ENCODE results near the gene DIRAS1.
A peak's percentile ranks its signal among the peaks of the same experiment; 100 is the strongest.

DIRAS1 gene

DNA sequence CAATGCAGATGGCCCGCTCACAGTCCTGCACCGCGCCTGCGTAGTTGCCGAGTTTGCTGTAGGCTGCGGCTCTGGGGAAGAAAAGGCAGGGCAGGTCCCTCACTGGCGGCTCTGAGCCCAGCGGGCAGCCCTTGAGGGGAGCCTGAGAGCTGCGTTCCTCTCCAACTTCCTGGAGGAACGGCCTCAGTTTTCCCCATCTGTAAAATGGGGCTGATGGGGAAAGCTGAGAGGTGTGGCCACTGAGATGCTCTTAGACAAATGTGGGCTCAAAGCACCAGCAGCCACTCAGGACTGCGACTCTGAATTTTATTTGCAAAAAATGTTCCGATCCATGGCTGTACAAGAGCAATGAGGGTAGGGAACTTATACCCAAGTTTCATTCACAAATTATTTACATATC, 42.5 kb upstream of the DIRAS1 start:
- Histone ChIP-seq H3K4me1 (peaks cover 20% of the 10 kb centered on the region), H4K20me1 (peaks cover 94% of the 10 kb centered on the region), H3K36me3 (peaks cover 100% of the 10 kb centered on the region), H3K4me2 (no peak overlapping the region), H3K27ac (no peak overlapping the region), H3K4me3 (no peak overlapping the region), H3K27me3 (no peaks in the 10 kb centered on the region; the same call in 1 of the 2 replicates), H3K9ac (no peak overlapping the region), H3K9me3 (no peaks in the 10 kb centered on the region)
- TF ChIP-seq Cebpa-rat (IDR thresholded peaks at IDR 0.05): no peak

DNA sequence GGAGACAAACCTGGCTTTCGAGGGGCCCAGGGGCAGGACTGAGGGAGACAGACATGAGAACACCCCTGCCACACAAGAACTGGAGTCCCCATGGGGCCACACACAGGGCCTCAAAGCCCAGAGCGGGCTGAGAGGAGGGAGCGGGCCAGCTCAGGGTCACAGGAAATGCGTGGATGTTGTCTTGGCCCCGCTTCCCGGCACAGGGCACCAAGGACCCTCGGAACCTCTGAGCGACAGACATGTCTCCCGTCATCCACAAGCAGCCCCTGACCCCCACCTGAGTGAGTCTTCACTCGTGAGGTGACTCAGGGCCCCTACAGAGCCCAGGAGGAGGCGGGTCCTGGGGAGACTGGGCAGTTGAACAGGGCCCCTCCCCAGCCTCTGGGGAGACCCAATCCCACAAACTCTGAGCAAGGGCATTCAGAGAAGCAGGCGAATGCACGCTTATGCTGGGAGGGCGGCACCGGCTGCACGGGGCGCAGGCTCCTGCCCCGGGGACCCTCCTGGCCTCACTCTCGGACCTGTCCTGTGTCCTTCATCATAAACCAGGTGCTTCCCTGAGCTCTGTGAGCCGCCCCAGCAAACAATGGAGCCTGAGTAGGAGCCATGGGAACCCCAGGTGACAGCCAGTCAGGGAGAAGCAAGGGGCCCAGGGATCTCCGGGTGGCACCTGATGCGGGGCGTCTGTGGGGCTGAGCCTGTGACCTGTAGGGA, 41.8 kb upstream of the DIRAS1 start:
- no peak for TF ChIP-seq Cebpa-rat (IDR thresholded peaks at IDR 0.05)
- H3K27ac ChIP-seq: no peak overlapping the region
- no peak overlapping the region for H3K4me2 ChIP-seq
- peaks cover 100% of the 10 kb centered on the region for H3K36me3 ChIP-seq
- no peak overlapping the region for H3K4me3 ChIP-seq
- H3K27me3 ChIP-seq: no peaks in the 10 kb centered on the region; the same call in 1 of the 2 replicates
- no peaks in the 10 kb centered on the region for H3K9me3 ChIP-seq
- peaks cover 28% of the 10 kb centered on the region for H3K4me1 ChIP-seq
- H4K20me1 ChIP-seq: peaks cover 86% of the 10 kb centered on the region
- no peak overlapping the region for H3K9ac ChIP-seq

DNA sequence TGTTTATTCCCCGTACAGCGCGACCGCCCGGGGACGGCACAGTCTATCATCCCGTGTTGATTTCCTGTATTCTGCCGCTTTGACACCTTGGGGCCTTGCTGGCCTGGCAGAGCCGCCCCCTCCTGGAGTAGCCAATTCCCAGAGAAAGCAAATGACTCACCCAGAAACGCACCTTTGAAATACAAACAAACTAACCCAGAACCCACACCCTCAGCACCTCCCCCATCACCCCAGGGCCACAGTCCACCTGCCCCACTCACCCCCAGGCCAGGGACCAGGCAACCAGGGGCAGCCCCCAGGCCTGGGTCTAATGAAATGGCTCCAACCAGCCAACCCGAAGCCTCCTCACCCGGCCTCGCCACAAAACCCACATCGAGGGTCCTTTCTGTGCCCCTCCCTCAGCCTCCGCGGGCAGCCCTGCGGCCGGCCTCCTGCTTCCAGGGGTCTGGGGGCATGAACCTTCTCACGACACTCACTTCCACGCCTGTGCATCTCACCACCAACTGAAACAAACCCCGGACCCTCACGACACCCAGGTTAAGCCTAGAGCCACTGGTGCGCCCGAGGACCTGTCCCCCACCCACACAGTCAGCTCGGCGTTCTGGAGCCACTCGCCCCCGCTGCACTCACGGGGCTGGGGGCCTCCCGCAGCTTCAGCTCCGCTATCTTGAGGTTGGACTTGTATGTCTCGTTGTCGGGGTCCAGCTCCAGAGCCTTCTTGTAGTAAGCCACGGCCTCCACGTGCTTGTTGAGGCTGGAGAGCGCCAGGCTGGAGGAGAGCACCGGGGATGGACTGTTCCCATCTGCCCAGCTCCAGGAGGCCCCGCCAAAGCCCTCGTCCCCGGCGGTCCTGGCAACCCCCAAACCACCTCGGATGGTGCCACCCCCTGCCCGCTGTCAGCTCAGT, 41.0 kb upstream of the DIRAS1 start:
- no peak overlapping the region for H3K4me3 ChIP-seq
- peaks cover 36% of the 10 kb centered on the region for H3K4me1 ChIP-seq
- H3K27ac ChIP-seq: no peak overlapping the region
- H3K27me3 ChIP-seq: no peaks in the 10 kb centered on the region; the same call in 1 of the 2 replicates
- no peak for TF ChIP-seq Cebpa-rat (IDR thresholded peaks at IDR 0.05)
- H3K4me2 ChIP-seq: no peak overlapping the region
- no peak overlapping the region for H3K9ac ChIP-seq
- H4K20me1 ChIP-seq: peaks cover 86% of the 10 kb centered on the region
- peaks cover 100% of the 10 kb centered on the region for H3K36me3 ChIP-seq
- H3K9me3 ChIP-seq: no peaks in the 10 kb centered on the region

DNA sequence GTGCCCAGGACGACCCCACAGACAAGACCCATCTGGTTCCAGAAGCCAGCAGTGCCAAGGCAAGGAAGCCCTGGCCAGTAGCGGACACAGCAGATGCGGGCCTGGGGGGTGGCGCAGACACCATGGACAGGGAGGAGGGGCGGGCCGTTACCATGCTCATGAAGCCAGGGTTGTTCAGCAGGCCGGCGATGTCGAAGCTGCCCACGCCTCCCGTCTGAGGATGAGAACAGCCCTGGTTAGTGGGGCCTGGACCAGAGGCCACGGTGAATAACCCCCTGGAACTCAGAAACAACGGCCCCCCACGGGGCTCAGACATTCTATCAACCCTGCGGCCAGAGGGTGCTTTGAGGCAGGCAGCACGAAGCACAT, 40.1 kb upstream of the DIRAS1 start:
- Histone ChIP-seq H3K27me3 (no peaks in the 10 kb centered on the region; the same call in 1 of the 2 replicates), H3K36me3 (peaks cover 96% of the 10 kb centered on the region), H3K4me1 (peaks cover 44% of the 10 kb centered on the region), H3K4me2 (no peak overlapping the region), H3K4me3 (no peak overlapping the region), H3K9ac (no peak overlapping the region), H3K27ac (no peak overlapping the region), H4K20me1 (peaks cover 81% of the 10 kb centered on the region), H3K9me3 (no peaks in the 10 kb centered on the region)
- no peak for TF ChIP-seq Cebpa-rat (IDR thresholded peaks at IDR 0.05)

DNA sequence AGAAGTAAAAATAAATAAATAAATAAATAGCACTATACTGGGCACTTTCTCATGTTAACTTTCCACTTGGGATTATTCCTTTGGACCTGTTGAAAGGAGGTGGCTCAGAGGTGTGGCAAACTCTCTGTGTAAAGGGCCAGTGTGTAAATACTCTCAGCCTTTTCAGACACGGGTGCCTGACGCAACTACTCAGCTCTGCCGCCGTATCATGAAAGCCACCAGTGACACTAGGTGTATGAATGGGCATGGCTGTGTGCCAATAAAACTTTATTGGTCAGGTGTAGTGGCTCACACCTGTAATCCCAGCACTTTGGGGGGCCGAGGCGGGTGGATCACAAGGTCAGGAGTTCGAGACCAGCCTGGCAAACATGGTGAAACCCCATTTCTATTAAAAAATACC, 38.8 kb upstream of the DIRAS1 start:
- Histone ChIP-seq H3K27ac (no peak overlapping the region), H3K9me3 (no peaks in the 10 kb centered on the region), H3K4me1 (peaks cover 57% of the 10 kb centered on the region), H4K20me1 (peaks cover 68% of the 10 kb centered on the region), H3K27me3 (no peaks in the 10 kb centered on the region; the same call in 1 of the 2 replicates), H3K36me3 (peaks cover 95% of the 10 kb centered on the region), H3K9ac (no peak overlapping the region), H3K4me3 (no peak overlapping the region), H3K4me2 (peak overlapping the region; percentile 56)
- TF ChIP-seq Cebpa-rat (IDR thresholded peaks at IDR 0.05): no peak

DNA sequence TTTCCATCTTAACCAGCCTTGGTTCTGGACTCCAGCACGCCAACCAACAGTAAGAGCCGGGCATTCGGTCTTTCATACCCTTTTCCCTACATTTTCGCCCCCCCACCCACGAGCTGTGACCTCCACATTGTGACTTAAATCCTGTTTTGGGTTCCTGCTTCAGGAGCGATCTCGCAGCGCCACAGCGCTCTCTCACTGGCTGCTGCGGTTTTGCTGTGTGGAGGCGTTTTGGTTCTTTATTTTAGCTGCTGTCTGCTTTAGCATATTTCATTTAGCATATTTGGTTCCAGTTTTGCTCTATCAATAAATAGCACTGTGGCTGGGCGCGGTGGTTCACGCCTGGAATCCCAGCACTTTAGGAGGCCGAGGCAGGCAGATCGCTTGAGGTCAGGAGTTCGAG, 38.2 kb upstream of the DIRAS1 start:
- Histone ChIP-seq H3K36me3 (peaks cover 95% of the 10 kb centered on the region), H3K4me2 (peak overlapping the region; percentile 56), H3K4me1 (peaks cover 57% of the 10 kb centered on the region)

DNA sequence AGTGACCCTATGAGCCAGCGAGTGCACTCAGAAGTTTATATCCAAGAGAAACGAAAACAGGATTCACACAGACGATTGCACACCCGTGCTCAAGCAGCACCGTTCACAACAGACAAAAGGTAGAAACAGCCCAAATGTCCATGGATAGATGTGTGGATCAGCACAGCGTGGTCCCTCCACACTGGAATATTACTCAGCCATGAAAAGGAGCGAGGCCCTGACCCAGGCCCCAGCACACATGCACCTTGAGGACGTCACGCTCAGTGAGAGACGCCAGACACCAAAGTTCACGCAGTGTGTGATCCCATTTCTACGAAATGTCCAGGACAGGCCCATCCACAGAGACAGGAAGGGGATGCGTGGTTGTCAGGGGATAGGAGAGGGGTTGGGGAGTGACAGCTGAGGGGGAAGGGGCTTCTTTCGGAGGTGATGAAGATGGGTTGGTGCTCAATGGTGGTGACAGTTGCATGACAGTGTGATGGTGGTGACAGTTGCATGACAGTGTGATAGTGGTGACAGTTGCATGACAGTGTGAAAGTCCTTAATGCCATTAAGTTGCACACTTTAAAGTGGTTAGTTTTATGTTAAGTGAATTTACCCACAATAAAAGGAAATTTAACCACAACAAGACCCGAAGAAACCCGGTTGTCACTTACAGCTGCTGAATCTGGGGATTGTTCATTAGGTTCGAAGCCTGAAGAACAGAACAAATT, 37.6 kb upstream of the DIRAS1 start:
- peaks cover 57% of the 10 kb centered on the region for H3K4me1 ChIP-seq

More for the DNA sequence above, 38.2 kb upstream of the DIRAS1 start:
- Histone ChIP-seq H3K9ac (0 out of 2 replicates have a peak overlapping the region, but pooled peaks have one; percentile 24), H3K9me3 (no peaks in the 10 kb centered on the region), H4K20me1 (peaks cover 65% of the 10 kb centered on the region), H3K27ac (no peak overlapping the region), H3K4me3 (no peak overlapping the region), H3K27me3 (no peaks in the 10 kb centered on the region; the same call in 1 of the 2 replicates)
- no peak for TF ChIP-seq Cebpa-rat (IDR thresholded peaks at IDR 0.05)

DNA sequence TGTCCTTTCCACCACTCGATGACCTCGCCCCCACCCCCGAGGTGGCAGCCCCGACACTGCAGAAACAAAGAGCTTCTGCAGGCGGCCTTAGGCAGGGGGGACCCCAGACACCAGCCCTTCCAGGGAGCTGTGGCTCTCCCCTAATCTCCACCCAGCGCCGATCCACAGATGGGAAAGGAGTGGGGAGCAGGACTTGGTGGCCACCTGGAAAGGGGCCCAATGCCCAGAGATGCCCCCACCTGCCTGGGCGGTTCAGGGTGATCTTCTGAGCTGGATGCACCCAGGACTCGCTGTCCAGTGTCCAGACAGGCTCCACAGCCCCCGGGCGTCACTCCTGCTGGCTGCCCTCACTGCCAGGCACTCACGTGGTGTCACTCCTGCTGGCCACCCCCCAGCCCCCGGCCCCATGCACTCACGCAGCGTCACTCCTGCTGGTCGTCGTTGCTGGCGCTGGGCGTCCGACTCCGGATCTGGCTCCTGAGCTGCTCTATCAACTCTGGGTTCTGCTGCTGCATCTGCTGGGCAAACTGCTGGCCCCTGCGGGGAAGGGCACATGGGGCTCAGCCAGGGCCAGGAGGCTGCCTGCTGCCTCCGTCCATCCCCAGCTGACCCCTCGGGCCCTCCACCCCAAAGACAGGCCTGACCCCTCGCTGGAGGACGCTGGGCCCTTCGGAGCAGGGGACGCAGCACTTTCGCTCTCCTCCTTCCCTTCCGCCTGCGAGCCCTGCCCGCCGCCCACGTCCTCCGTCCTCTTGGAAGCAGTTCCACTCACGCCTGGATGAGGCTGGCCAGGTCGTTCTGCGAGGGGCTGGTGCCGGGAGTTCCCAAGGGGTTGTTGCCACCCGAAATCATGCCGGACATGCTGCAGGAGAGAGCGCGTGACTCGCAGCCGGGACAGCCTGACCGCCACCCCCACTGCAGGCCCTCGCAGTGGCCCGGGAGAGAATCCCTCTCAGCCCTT, 36.0 kb upstream of the DIRAS1 start:
- H3K27ac ChIP-seq: peak overlapping the region; percentile 79
- H3K27me3 ChIP-seq: no peaks in the 10 kb centered on the region
- no peaks in the 10 kb centered on the region for H3K9me3 ChIP-seq
- peaks cover 43% of the 10 kb centered on the region for H4K20me1 ChIP-seq
- H3K4me1 ChIP-seq: peaks cover 57% of the 10 kb centered on the region
- TF ChIP-seq Cebpa-rat (IDR thresholded peaks at IDR 0.05): no peak
- H3K9ac ChIP-seq: peak overlapping the region; percentile 73
- peaks cover 92% of the 10 kb centered on the region for H3K36me3 ChIP-seq
- H3K4me2 ChIP-seq: peak overlapping the region; percentile 96
- H3K4me3 ChIP-seq: peak overlapping the region; percentile 43

More for the DNA sequence above, 37.6 kb upstream of the DIRAS1 start:
- H3K9me3 ChIP-seq: no peaks in the 10 kb centered on the region
- H3K27ac ChIP-seq: no peak overlapping the region
- no peak for TF ChIP-seq Cebpa-rat (IDR thresholded peaks at IDR 0.05)
- H4K20me1 ChIP-seq: peaks cover 59% of the 10 kb centered on the region
- H3K4me2 ChIP-seq: peak overlapping the region; percentile 56
- peaks cover 95% of the 10 kb centered on the region for H3K36me3 ChIP-seq
- no peak overlapping the region for H3K4me3 ChIP-seq
- H3K27me3 ChIP-seq: no peaks in the 10 kb centered on the region; the same call in 1 of the 2 replicates
- 0 out of 2 replicates have a peak overlapping the region, but pooled peaks have one; percentile 24 for H3K9ac ChIP-seq
